Stimulated activated CD4-positive, alpha-beta T cell treated with anti-CD3 and anti-CD28 coated beads, Interleukin-12 subunit alpha, Interleukin-12 subunit beta, amount 100 ng/mL, for 24 hours (primary cell): ENCODE results near the gene CROCC2.

Source experiments
- DNase-seq, 2 experiments: peaks; one replicate each; pipeline ENCODE4 v3.0.0-alpha.2; 2020; ENCODE audit warnings: low read depth in 2 of 2

The CROCC2 gene

DNA sequence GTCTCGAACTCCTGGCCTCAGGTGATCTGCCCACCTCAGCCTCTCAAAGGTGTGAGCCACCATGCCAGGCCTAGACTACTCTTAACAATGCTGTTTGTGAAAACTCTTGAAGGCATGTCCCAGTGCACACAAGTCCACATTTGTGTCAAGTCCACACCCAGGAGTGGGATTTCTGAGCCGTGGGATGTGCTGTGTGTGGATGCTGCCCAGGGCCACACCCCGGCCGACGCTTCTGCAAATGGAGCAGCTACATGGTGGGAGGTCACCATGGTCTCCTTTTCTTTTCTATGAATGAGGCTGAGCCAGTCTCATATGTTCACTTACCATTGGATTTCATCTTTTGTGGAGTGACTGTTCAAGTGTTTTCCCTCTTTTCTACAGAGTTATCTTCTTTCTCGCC lies 108.1 kb downstream of the CROCC2 start:
- DNase-seq: no peak

- DNase-seq: no peak
These were observed 108.6 kb downstream of the CROCC2 start for GRCh38 chr2:241014764-241015163.

GRCh38 chr2:241015439-241015838 lies 109.3 kb downstream of the CROCC2 start:
- no peak for DNase-seq

DNA sequence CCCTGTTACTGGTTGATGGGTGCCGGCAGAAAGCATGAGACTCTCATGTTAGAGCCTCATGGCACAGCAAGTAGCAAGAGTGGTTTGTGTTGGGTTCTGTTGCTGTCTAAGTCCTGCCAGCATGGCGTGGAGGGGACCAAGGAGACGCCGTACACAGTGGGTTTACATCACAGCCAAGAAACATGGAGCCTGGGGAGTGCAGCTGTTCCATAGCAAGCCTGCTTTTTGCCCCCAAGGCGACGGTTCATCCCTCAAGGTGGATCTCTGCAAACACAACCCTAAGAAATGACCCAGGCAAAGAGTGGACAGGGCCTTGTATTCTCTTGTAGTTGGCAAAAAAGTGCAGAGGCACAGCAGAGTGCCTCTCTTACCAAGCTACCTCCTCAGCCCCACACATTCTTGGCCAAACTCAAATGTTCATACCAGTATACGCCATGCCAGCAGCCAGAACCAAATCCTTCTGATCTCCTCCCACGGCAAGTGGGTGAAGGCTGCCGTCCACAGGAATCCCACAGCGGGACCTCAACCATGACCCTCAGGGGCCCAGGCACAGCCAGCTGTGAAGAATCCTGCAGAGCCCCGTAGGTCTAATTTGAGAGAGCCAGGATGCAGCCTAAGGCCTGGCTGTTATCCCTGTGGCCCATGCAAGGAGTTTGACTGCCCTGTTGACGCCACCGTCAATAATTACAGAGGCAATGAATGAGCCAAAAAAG lies 111.2 kb downstream of the CROCC2 start:
- no peak for DNase-seq

DNA sequence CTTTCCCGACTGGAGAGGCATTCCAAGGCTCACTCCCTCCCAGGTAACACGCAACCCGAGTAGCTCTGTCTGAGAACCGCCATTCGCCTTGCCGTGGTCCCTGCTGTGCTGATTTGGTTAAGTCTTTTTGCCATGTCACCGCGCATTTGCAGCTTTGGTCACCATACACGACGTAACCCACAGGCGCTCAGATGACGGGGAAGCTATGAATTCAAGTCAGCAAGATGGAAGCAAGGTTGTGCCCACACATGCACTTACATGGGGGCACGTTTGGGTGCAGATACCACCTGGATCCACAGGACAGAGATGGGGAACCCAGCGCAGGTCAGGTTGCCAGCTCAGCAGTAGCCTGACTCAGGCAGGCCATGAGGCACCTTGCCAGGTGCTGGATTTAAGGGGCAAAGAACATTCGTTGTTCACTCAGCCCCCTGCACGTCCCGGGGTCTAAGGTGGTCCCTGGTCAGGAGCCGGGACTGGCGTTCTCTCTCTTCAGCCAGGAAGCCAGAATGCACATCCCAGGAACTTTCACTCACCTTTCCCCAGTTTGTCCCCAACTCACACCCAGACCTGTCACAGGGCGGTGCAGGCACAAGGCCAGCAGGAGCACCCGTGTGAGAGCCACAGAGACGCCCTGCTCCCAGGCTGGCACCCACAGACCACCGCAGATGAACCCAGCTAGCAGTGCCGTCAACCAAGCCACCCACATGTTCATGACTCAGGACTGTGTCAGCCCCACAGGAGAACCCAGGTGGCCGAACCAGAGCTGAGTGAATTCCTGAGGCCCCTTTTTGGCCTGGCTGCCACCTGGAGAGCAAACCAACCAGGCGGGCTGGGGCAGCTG lies 112.1 kb downstream of the CROCC2 start:
- DNase-seq: no peak

- DNase-seq: no peak
These were observed 113.5 kb downstream of the CROCC2 start for GRCh38 chr2:241019441-241020139.

DNA sequence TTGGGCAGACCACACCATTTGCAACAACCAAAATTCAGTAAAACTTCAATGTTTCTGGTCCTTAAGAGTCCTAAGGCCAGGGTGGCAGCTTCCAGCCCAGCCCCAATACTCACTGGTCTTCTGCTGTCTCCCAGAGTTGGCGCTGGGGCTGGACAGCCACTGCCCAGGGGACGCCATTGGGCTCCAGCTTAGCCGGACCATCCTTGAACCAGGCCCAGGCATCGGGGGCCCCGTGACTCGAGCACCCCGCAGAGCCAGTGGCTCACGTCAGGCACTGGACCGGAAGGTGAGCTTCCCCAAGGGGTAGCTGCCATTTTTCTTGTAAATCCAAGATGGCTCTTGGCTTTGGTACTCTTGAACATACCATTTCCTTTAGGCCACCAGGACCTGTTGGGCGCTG lies 114.1 kb downstream of the CROCC2 start:
- DNase-seq: no peak

GRCh38 chr2:241020629-241021190 lies 114.6 kb downstream of the CROCC2 start:
- no peak for DNase-seq

DNA sequence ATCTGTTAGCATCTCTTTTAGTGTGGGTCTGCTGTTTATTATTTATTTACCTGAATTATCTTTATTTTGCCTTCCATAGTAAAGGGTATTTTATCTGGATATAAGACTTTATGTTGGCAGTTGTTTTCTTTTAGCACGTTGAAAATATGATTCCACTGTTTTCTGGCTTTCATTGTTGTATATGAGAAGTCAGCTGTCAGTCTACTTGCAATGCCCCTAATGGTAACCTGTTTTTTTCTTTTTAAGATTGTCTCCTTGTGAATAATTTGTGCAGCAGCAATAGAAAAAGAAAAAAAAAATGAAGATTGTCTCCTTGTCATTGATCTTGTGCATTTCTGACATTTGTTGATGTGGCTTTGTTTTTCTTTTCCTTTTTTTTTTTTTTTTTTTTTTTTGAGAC lies 119.5 kb downstream of the CROCC2 start:
- no peak for DNase-seq

DNA sequence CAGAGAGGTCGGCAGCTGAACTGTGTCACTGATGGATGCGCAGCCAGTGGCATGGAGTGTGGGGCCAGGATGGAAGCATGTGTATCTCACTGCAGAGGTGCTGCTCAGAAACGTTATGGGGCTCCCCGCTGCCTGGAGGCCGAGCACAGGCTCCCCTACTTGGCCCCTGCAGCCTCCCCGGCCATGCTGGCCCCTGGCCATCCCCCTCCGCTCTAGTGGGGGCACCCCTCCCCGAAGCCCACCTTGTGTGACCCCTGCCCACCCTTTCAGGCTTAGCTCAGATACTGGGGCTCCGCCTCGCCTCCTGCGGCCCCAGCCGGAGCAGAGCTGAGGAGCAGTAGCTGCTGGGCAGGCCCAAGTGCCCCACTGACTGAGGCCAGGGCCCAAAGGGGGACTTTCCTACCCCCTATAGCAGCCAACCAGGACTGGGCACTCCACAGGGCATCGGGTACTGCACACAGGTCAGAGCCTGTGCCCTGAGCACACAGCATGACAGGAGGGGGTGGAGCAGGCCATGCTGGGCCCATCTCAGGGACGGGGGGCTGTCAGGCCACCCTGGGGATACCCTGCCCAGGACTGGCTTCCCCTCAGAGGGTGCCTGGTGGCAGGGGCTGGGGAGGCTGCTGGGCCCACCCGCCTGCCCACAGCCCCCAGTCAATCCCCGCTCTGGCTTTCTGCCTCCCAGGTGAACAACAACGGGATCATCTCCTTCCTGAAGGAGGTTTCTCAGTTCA lies 123.6 kb downstream of the CROCC2 start:
- no peak for DNase-seq

GRCh38 chr2:241030333-241030680 lies 124.2 kb downstream of the CROCC2 start:
- DNase-seq: no peak

- no peak for DNase-seq
These were observed 124.7 kb downstream of the CROCC2 start for GRCh38 chr2:241030883-241031282.

- DNase-seq: no peak
These were observed 125.5 kb downstream of the CROCC2 start for GRCh38 chr2:241031436-241032165.

GRCh38 chr2:241033336-241033987 lies 127.3 kb downstream of the CROCC2 start:
- DNase-seq: no peak

GRCh38 chr2:241033994-241034393 lies 127.9 kb downstream of the CROCC2 start:
- DNase-seq: no peak

GRCh38 chr2:241034490-241035141 lies 128.5 kb downstream of the CROCC2 start:
- DNase-seq: no peak

DNA sequence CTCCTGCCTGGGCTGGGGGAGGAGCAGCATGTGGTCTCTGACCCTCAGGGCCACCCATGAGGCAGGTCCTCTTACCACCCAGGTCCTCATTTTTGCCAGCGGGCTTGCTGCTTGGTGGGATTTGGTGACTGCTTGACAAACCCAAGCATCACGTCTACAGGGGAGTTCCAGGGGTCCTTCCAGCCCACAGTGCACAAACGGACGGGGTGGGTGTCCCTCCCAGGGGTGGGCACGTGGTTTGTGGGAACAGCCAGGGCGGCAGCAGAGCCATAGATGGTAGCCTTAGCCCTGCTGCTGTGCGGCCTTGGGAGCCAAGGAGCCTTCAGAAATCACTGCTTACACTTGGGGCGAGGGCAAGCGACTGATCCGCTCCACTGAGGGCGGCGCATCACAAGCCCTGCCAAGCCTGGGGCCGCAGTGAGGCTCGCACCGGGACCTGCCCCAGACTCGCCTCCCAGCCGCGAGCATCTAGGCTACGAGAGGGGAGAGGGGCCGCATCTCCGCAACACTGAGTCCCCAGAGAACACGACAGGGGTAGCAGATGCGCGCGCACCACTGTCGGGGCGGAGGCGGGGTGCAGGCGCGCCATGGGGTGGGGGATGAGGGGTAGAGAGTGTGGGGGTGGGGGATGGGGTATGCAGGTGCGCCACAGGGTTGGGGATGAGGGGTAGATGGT lies 129.1 kb downstream of the CROCC2 start:
- no peak for DNase-seq

DNA sequence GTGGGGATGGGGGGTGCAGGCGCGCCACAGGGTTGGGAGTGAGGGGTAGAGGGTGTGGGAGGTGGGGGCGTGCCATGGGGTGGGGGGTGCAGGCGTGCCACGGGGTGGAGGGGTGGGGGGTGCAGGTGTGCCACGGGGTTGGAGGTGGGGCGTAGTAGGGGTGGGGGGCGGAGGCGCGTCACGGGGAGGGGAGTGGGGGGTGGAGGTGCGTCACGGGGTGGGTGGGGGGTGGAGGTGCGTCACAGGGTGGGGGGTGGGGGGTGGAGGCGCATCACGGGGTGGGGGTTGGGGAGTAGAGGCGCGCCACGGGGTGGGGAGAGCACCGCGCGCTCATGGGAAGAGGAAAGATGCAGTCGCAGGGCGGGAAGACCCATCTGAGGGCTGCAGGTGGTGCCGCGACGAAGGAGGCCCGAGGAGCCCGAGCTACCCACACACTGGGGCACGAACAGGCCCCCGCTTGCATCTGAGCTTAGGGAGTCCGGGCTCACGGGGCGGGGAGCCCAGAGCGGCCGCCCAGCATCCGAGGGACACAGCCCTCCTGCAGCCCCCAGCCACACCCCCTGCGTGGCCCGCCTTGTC lies 129.8 kb downstream of the CROCC2 start:
- no peak for DNase-seq

DNA sequence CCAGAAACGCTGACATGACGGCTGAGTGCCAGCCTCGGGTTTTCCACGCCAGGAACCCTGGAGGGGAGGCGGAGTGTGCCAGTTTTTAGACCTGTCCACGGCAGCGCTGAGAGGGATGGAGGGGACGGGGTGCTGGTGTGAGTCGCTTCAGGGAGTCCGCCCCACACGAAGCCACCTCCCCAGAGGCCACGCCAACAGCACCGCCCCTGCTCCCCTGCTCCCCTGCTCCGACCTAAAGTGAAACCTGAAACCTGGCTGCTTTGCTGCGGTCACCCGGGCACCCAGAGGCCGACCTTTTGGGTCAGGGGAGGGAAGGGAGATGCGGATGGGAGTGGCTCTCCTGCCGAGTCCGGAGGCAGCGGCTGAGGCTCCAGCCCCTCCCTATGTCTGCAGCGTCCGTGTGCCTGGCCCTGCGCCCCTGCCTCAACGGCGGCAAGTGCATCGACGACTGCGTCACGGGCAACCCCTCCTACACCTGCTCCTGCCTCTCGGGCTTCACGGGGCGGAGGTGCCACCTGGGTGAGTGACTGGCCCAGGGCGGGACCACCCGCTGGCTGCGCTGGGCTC lies 130.3 kb downstream of the CROCC2 start:
- peak in 1 of 2 experiments; percentile 34 for DNase-seq
